HAP-1 (cell line): ENCODE measurements around the gene CEP350.
"Not testable (repeated sequence)": the region's sequence is repeated elsewhere in the genome, so short reads cannot be mapped to it uniquely, and the experiment has no call there.

Experiments
- DNase-seq, 2 experiments: peaks; one replicate each; pipeline ENCODE4 v3.0.0-alpha.2; 2016 to 2020; ENCODE audit warnings: low spot score in 2 of 2
- H3K27me3 ChIP-seq: fragments of 250-450 bp; sonication (Bioruptor Pico); 2 replicates; pipeline ENCODE4 v1.5.1; 2020; ENCODE audit warnings: low read depth, mild to moderate bottlenecking, moderate library complexity
- H3K36me3 ChIP-seq: fragments of 250-450 bp; sonication (Bioruptor Pico); replicated peaks from 2 replicates; pipeline ENCODE4 v1.5.1; 2020; ENCODE audit warnings: mild to moderate bottlenecking
- H3K4me1 ChIP-seq: fragments of 250-450 bp; sonication (Bioruptor Pico); 2 replicates; pipeline ENCODE4 v1.5.1; 2020; ENCODE audit warnings: mild to moderate bottlenecking
- H3K4me3 ChIP-seq: fragments of 250-450 bp; sonication (Bioruptor Pico); 2 replicates; pipeline ENCODE4 v1.5.1; 2020; ENCODE audit warnings: mild to moderate bottlenecking, moderate library complexity
- H3K9me3 ChIP-seq: fragments of 250-450 bp; sonication (Bioruptor Pico); 2 replicates; pipeline ENCODE4 v1.5.1; 2020; ENCODE audit warnings: mild to moderate bottlenecking, moderate library complexity
- in situ Hi-C: fragments of 300-500 bp; cut with MboI; formaldehyde crosslinking; loops from 3 replicates; pipeline ENCODE4 v1.14.3; 2020; ENCODE audit warnings: low sequenced_read_pairs, inconsistent platforms, mixed read lengths

The CEP350 gene

GRCh38 chr1:180114396-180114945 lies 159.9 kb downstream of the CEP350 start:
- H3K36me3 ChIP-seq: peaks cover 23% of the 10 kb centered on the region
- H3K4me3 ChIP-seq: no peak overlapping the region
- 0 out of 2 replicates have a peak, but pooled peaks cover 3% of the 10 kb centered on the region for H3K4me1 ChIP-seq
- in situ Hi-C loops: no loop called here
- H3K9me3 ChIP-seq: no peaks in the 10 kb centered on the region; the same call in 1 of the 2 replicates
- H3K27me3 ChIP-seq: no peaks in the 10 kb centered on the region
- no peak for DNase-seq

GRCh38 chr1:180116964-180117763 lies 162.6 kb downstream of the CEP350 start:
- in situ Hi-C loops: no loop called here

GRCh38 chr1:180117764-180118116 lies 163.1 kb downstream of the CEP350 start:
- Histone ChIP-seq H3K9me3 (no peaks in the 10 kb centered on the region), H3K4me3 (no peak overlapping the region), H3K4me1 (0 out of 2 replicates have a peak, but pooled peaks cover 3% of the 10 kb centered on the region), H3K27me3 (no peaks in the 10 kb centered on the region), H3K36me3 (no peaks in the 10 kb centered on the region; the same call in 1 of the 2 replicates)
- DNase-seq: no peak
- in situ Hi-C loops: no loop called here

More at GRCh38 chr1:180116964-180117763, 162.6 kb downstream of the CEP350 start:
- no peak overlapping the region for H3K4me3 ChIP-seq
- H3K4me1 ChIP-seq: 0 out of 2 replicates have a peak, but pooled peaks cover 3% of the 10 kb centered on the region
- H3K9me3 ChIP-seq: no peaks in the 10 kb centered on the region
- H3K27me3 ChIP-seq: no peaks in the 10 kb centered on the region
- DNase-seq: no peak
- H3K36me3 ChIP-seq: peaks cover 5% of the 10 kb centered on the region

- Histone ChIP-seq H3K4me1 (no peaks in the 10 kb centered on the region), H3K4me3 (no peak overlapping the region), H3K36me3 (no peaks in the 10 kb centered on the region; the same call in 1 of the 2 replicates), H3K9me3 (no peaks in the 10 kb centered on the region), H3K27me3 (no peaks in the 10 kb centered on the region)
- in situ Hi-C loops: no loop called here
- no peak for DNase-seq
These were observed 165.2 kb downstream of the CEP350 start for GRCh38 chr1:180119837-180120236.

- Histone ChIP-seq H3K4me3 (no peak overlapping the region), H3K9me3 (no peaks in the 10 kb centered on the region), H3K36me3 (no peaks in the 10 kb centered on the region), H3K27me3 (no peaks in the 10 kb centered on the region), H3K4me1 (no peaks in the 10 kb centered on the region)
- in situ Hi-C loops: no loop called here
- DNase-seq: no peak
These were observed 168.9 kb downstream of the CEP350 start for GRCh38 chr1:180123463-180123936.

GRCh38 chr1:180130651-180131050 lies 176.0 kb downstream of the CEP350 start:
- Histone ChIP-seq H3K9me3 (no peaks in the 10 kb centered on the region), H3K4me3 (no peak overlapping the region), H3K4me1 (no peaks in the 10 kb centered on the region), H3K36me3 (no peaks in the 10 kb centered on the region), H3K27me3 (no peaks in the 10 kb centered on the region)
- no peak for DNase-seq
- in situ Hi-C loops: no loop called here

- no peak for DNase-seq
- Histone ChIP-seq H3K4me3 (no peak overlapping the region), H3K36me3 (no peaks in the 10 kb centered on the region), H3K4me1 (no peaks in the 10 kb centered on the region), H3K27me3 (no peaks in the 10 kb centered on the region), H3K9me3 (no peaks in the 10 kb centered on the region)
- in situ Hi-C loops: no loop called here
These were observed 176.9 kb downstream of the CEP350 start for GRCh38 chr1:180131510-180131909.

GRCh38 chr1:180133193-180133592 lies 178.6 kb downstream of the CEP350 start:
- DNase-seq: no peak
- Histone ChIP-seq H3K9me3 (no peaks in the 10 kb centered on the region), H3K27me3 (no peaks in the 10 kb centered on the region), H3K4me3 (no peak overlapping the region), H3K36me3 (no peaks in the 10 kb centered on the region), H3K4me1 (no peaks in the 10 kb centered on the region)
- in situ Hi-C loops: no loop called here

GRCh38 chr1:180133688-180134087 lies 179.1 kb downstream of the CEP350 start:
- H3K27me3 ChIP-seq, DNase-seq, in situ Hi-C loops, H3K4me1 ChIP-seq, H3K9me3 ChIP-seq, H3K4me3 ChIP-seq, H3K36me3 ChIP-seq: not testable (repeated sequence)

- Histone ChIP-seq H3K36me3 (no peaks in the 10 kb centered on the region), H3K4me1 (no peaks in the 10 kb centered on the region), H3K27me3 (no peaks in the 10 kb centered on the region), H3K4me3 (no peak overlapping the region), H3K9me3 (no peaks in the 10 kb centered on the region)
- DNase-seq: no peak
- in situ Hi-C loops: no loop called here
These were observed 180.9 kb downstream of the CEP350 start for GRCh38 chr1:180135535-180135934.

- no peak overlapping the region for H3K4me3 ChIP-seq
- in situ Hi-C loops: no loop called here
- no peak for DNase-seq
- no peaks in the 10 kb centered on the region for H3K36me3 ChIP-seq
- no peaks in the 10 kb centered on the region for H3K9me3 ChIP-seq
- no peaks in the 10 kb centered on the region for H3K27me3 ChIP-seq
- no peaks in the 10 kb centered on the region for H3K4me1 ChIP-seq
These were observed 181.8 kb downstream of the CEP350 start for GRCh38 chr1:180136331-180136967.

- no peaks in the 10 kb centered on the region for H3K27me3 ChIP-seq
- DNase-seq: no peak
- no peaks in the 10 kb centered on the region for H3K9me3 ChIP-seq
- no peaks in the 10 kb centered on the region for H3K36me3 ChIP-seq
- H3K4me3 ChIP-seq: no peak overlapping the region
- in situ Hi-C loops: no loop called here
- H3K4me1 ChIP-seq: no peaks in the 10 kb centered on the region
These were observed 182.4 kb downstream of the CEP350 start for GRCh38 chr1:180136968-180137356.

GRCh38 chr1:180137776-180138175 lies 183.2 kb downstream of the CEP350 start:
- H3K36me3 ChIP-seq: no peaks in the 10 kb centered on the region
- in situ Hi-C loops: no loop called here
- no peaks in the 10 kb centered on the region for H3K27me3 ChIP-seq
- no peak overlapping the region for H3K4me3 ChIP-seq
- H3K4me1 ChIP-seq: no peaks in the 10 kb centered on the region
- no peak for DNase-seq
- H3K9me3 ChIP-seq: no peaks in the 10 kb centered on the region

GRCh38 chr1:180141381-180141934 lies 186.8 kb downstream of the CEP350 start:
- no peaks in the 10 kb centered on the region for H3K36me3 ChIP-seq
- DNase-seq: no peak
- no peaks in the 10 kb centered on the region for H3K4me1 ChIP-seq
- no peak overlapping the region for H3K4me3 ChIP-seq
- no peaks in the 10 kb centered on the region for H3K9me3 ChIP-seq
- in situ Hi-C loops: no loop called here
- no peaks in the 10 kb centered on the region for H3K27me3 ChIP-seq
